22Rv1 (cell line): Measurements from ENCODE around the gene TTC13.

Experiments
- CTCF ChIP-seq: fragments of 450-650 bp; IDR thresholded peaks from 2 replicates; pipeline ENCODE4 v1.5.1; 2017; ENCODE audit warnings: mild to moderate bottlenecking
- ZFX ChIP-seq: fragments of 450-650 bp; IDR thresholded peaks from 2 replicates; pipeline ENCODE4 v1.6.1; 2017; ENCODE audit warnings: antibody characterized with exemption, borderline replicate concordance

- no peak for TF ChIP-seq CTCF
- TF ChIP-seq ZFX: no peak
These were observed 65.2 kb downstream of the TTC13 start for GRCh38 chr1:230913496-230913895.
